GM18909 (cell line): ENCODE results near the gene TNFRSF18.
"Not testable (repeated sequence)": the region's sequence is repeated elsewhere in the genome, so short reads cannot be mapped to it uniquely, and the experiment has no call there.

Experiments used
- ATAC-seq: cut with Tn5 transposase; IDR thresholded peaks from one replicate; pipeline ENCODE4 v1.9.1; 2021; ENCODE audit warnings: mild to moderate bottlenecking; ENCODE audit not compliant: unreplicated experiment, poor library complexity

TNFRSF18 gene

DNA sequence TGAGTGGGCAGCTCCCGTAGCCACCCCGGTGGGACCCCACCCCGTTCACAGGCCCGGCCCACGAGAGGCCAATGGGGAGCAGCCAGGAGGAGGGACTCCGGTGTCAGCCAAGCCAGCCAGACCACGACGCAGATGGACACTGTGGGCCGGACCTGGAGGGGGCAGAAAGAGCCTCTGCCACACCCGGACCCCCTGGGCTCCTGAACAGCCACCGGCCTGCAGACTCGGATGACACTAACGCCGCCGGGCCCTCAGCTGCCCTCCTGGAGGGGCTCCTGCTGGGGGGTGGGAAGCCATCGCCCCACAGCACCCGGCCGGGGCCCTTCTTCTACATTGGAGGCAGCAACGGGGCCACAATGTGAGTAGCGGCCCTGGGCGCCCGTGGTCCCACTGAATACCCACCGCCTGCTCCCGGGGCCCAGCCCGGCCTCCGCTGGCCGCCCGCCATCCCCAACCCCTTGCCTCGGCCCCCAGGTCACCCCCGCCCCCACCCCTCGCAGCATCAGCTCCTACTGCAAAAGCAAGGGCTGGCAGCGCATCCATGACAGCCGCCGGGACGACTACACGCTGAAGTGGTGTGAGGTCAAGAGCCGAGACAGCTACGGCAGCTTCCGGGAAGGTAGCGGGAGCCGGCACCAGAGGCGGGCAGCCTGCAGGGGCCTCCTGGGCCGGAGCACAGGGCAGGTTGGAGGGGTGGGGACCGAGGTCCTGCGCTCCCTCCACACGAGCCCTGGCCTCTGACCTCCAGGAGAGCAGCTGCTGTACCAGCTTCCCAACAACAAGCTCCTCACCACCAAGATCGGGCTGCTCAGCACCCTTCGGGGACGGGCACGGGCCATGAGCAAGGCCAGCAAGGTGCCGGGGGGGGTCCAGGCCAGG lies 26.2 kb downstream of the TNFRSF18 start:
- no peak for ATAC-seq

- ATAC-seq = no peak
Measured at GRCh38 chr1:1179346-1179982, 26.9 kb downstream of the TNFRSF18 start.

DNA sequence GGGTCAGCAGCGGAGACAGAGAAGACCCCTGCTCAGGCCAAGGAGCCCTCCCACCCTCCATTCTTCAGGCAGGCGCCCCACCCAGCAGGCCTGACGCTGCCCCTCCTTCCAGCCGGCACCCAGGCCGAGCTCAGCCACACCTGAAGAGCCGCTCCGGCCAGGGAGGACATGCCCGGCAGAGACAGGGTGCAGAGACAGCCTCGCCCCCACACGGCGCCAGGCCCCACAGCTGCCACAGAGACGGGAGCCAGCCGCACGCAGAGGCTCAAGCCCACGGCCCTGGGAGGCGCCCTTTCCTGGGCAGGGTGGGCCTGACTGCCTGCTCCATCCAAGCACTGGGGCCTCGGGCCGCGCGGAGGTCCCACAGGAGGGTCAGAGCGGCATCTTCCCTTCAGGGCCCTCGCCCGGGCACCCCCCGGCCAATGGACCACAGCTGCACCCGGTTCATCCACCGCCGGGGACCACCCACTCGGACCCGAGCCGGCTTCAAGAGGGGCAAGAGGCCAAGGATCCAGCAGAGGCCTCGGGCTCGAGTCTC lies 27.5 kb downstream of the TNFRSF18 start:
- no peak for ATAC-seq

DNA sequence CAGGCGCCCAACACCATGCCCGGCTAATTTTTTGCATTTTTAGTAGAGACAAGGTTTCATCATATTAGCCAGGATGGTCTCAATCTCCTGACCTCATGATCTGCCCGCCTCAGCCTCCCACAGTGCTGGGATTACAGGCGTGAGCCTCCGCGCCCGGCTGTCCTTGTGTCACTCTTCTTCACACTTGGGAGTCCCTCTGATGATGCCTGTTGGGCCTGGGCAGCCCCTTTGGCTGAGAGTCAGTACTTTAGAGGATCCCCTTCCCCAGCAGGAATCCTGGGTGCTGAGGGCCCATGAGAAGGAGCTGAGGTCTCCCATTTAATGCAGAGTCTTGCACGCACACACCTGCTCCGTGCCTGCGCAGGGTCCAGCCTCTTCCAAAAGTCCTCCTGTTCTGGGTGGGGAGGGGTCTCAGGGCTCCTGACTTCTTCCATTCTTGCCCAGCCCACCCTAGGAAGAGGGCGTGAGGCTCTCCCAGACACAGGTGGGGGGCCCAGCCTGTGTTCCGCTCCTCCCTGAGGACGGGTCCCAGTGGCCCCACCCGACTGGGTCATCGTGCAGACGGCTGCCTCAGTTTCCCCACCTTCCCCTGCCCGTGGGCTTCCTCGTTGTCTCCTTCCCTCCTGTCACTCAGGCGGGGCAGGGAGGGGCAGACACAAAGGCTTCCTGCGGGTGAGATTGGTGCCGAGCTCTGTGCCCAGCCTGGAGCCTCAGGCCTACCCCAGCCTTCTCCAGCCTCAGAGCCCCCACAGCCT lies 28.8 kb downstream of the TNFRSF18 start:
- ATAC-seq = no peak

DNA sequence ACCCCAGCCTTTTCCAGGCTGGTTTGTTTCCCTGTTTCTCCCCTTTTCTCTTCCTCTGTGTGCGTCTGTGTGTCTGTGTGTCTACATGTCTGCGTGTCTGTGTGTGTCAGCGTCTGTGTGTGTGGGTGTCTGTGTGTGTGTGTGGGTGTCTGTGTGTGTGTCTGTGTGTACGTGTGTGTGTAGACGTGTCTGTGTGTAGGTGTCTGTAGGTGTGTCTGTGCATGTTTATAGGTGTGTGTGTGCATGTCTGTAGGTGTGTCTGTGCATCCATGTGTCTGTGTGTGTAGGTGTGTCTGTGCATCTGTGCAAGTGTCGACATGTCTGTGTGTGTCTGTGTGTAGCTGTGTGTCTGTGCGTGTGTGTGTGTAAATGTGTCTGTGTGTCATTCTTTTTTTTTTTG lies 29.5 kb downstream of the TNFRSF18 start:
- ATAC-seq = no peak

DNA sequence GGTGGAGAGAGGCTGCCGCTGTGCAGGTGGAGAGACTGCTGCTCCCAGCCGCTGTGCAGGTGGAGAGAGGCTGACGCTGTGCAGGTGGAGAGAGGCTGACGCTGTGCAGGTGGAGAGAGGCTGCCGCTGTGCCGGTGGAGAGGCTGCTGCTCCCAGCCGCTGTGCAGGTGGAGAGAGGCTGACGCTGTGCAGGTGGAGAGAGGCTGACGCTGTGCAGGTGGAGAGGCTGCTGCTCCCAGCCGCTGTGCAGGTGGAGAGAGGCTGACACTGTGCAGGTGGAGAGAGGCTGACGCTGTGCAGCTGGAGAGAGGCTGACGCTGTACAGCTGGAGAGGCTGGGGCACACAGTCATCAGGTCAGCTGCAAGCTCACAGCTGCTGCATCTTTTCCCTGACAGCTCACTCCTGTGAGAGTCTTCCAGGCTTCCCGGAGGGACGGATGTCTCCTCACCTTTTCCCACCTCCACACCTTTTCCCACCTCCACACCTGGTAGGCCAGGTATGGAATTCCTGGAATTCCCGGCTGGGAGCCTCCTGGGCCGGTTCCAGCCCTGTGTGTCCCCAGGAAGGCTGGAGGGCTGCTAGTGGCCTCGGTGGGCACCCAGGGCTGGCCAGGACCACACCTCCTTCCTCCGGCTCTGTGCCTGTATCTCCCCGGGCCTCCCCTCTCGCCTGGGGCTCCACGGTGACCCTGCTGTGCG lies 30.2 kb downstream of the TNFRSF18 start:
- not testable (repeated sequence) for ATAC-seq

GRCh38 chr1:1175221-1176062 lies 30.9 kb downstream of the TNFRSF18 start:
- ATAC-seq = no peak

DNA sequence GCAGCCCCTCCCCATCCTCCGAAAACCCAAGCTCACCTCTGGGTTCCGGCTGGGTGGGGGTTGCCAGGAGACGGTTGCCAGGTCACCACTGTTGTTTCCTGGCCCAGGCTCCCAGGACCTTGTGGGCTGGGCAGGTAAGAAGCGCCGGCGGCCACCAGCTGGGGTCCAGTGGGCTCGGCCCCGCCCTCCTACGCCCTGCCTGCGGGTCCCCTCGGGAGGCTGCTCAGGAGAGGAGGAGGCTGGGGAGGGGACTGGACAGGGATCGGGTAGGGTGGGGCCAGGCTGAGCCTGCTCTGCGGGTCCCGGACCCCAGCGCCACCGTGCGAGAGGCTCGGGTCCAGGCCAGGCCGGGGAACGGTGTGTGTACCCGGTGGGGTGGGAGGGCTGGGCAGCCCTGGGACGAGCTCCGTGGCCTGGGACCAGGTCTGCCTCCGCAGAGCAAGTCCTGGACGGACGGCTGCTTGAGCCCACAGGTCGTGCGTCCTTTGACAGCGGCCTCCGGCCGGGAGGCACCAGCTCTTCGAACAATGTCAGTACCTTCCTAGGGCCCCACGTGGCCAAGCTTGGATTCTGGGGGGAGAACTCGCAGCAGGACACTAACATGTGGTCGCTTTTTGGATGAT lies 32.5 kb downstream of the TNFRSF18 start, which contains the start of gene TTLL10:
Gene TTLL10 (plus strand): TSS at position 88 of the 623 bp plus-strand sequence. CDS start 5,336 bp downstream, outside the sequence.
- ATAC-seq = no peak

GRCh38 chr1:1173061-1173792 lies 33.2 kb downstream of the TNFRSF18 start:
- ATAC-seq = no peak

GRCh38 chr1:1171546-1172340 lies 34.6 kb downstream of the TNFRSF18 start:
- no peak for ATAC-seq

DNA sequence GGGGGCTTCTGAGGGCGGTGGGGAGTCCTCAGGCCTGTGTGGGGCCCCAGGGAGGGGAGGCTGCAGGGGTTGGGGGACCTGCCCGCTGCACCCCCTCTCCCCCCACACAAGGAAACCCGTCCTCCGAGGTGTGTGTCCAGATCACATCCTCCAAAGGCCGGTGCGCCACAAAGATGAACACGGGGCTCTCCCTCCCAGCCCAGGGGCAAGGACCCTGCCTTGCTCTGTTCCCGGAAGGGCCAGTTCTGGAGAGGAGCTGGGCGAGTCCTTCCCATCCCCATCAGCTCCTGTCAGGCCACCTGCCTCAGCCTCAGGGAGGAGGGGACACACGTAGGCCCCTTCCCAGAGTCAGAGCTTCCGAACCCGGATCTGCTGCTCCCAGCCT lies 35.2 kb downstream of the TNFRSF18 start:
- ATAC-seq = no peak

GRCh38 chr1:1170215-1171091 lies 35.9 kb downstream of the TNFRSF18 start:
- no peak for ATAC-seq

DNA sequence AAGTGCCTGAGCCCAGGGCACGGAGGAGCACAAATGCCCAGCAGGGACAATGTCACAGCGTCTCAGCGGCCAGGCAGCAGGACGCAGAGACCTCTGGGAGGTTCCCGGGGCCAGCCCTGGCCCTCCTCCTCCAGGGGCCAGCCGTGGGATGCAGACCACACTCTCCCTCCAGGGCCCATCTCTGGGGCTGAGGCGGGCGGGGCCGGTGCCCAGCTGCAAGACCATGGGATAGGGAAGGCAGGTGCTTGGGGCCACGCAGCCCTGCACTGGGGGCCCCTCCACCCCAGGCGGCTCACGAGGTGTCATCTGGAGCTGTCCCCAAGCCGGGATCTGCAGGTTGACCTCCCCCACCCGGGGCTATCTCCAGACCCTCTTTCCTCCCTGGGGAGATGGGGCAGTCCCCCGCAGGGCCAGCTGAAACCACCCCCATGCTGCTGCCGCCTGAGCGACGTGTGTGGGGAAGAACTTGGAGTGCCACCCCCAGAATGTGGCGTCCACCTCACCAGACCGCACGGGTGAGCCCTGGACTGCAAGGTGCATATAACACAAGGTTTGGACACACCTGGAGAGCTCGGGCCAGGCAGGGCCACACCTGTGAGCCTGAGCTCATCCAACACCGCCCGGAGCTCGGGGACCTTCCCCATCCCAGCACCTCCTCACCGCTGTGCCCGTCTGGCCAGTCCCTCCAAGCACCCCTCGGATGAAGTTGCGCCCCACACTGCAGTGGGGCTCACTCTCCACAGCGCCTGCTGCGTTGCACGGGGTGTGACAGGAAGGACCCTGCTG lies 36.8 kb downstream of the TNFRSF18 start:
- no peak for ATAC-seq

- ATAC-seq = no peak
Measured at GRCh38 chr1:1168451-1169411, 37.7 kb downstream of the TNFRSF18 start.
